Stimulated activated CD4-positive, alpha-beta T cell treated with anti-CD3 and anti-CD28 coated beads, Interleukin-1b, Interleukin-23, amount 100 ng/mL, for 24 hours (primary cell): ENCODE data around the gene IL1RN.

ENCODE experiments used
- DNase-seq, 4 experiments: peaks; one replicate each; pipeline ENCODE4 v3.0.0-alpha.2; 2020; ENCODE audit warnings: low read depth in 4 of 4, low spot score in 1 of 4

The IL1RN gene

DNA sequence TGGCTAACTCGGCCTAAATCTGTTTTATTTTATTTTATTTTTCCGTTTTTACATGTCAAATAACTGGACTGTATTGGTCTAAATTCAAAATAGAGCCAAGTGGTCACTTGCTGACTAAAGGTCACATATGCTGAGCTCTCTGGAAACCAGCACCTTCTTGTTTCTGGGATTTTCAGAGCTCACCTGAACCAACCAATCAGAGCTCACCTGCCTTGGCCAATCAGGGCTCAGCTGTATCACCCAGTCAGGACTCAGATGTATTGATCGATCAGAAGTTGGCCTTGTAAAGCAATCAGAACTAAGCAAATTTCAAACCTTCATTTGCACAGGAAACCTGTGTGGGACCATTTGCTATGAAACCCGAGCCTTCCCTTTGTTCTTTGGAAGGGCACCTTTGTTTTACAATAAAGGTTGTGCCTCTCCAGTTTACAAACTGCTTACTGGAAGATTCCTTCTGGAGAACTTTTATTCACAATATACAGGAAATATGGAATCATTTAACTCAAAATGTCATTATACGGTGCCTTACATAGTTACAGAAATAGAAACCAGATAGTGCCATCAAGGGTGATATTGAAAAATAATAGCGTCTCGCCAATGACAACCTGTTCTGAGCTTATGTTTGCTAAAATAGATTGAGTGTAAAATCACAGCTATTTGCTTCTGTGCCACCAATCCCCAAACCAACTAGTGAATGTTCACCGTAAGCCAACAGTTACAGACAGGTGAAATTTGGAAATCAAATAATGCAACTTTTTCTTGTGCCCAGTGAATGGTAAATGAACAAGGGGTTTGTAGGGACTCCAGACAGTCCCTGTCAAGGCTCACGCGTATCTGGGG, 29.1 kb downstream of the IL1RN start:
- no peak for DNase-seq

DNA sequence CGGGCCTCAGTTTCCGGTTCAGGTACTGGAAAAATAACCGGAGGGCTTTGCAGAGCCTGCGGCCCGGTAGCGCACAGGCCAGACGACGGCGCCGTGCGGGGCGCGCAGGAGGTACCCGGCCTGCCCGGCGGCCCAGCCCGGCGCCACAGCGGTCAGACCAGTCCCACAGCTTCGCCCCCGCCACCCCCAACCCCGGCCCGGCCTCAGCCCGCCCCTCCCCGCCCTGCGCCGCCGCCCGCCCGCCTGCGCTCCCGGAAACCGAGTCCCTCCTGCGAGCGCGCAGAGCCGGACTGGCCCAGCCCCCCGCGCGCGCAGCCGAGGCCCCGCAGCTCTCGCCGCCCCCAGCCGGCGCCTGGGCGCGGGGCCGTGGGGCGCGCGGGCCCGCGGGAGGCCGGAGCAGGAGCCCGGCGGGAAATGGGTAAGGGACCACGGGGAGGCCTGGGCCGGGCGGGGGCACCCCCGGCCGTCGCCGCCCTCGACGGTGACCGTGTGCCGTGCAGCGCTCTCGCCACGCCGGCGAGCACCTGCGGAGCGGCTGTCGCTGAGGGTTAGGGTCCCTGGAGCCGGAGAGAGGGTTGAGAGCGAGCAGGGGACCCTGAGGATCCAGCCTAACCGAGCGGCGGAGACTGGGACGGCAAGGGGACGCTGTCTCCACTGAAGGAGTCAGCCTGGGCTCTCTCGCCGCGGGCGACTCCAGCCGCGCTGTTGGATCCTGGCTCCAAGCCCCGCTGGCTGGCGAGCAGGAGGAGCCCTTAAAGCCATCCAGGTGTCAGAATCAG, 29.9 kb downstream of the IL1RN start:
- peak in 1 of 4 experiments; percentile 57 for DNase-seq

DNA sequence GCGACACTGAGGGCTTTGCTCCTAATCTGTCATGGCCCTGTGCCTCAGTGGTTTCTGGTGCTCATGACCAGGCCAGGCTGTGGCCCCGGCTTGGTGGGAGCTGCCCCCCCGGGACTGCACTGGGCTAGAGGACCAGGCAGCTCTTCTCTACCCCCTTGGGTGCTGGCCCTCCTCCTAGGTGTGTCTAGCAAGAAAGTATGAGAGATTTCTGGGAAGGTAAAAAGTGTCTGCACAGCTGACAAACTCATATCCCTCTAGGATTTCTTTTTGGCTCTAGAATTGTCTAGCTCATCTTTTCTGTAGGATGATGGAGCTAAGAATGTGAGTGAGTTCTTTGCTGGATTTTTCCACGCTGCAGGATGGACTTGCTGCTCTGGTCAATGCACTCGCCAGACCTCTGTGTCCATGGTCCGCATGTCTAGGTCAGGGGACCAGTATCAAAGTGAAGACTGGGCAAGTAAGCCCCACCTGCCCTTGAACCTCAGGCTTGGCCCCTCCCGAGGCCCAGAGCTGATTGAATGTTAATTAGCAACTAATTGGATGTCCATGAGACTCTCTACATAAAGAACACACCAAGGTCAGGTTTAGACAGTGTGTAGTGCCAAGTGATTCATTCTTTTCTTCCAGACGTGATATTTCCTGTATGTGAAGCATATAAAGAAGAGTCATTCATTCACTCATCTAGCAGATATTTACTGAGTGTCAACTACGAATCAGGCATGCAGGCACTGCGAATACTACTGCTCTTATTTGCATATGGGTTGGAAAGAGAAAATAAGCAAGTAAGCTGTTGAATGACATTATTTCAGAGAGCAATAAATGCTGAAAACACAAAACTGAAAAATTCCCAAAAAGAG, 30.7 kb downstream of the IL1RN start:
- no peak for DNase-seq

DNA sequence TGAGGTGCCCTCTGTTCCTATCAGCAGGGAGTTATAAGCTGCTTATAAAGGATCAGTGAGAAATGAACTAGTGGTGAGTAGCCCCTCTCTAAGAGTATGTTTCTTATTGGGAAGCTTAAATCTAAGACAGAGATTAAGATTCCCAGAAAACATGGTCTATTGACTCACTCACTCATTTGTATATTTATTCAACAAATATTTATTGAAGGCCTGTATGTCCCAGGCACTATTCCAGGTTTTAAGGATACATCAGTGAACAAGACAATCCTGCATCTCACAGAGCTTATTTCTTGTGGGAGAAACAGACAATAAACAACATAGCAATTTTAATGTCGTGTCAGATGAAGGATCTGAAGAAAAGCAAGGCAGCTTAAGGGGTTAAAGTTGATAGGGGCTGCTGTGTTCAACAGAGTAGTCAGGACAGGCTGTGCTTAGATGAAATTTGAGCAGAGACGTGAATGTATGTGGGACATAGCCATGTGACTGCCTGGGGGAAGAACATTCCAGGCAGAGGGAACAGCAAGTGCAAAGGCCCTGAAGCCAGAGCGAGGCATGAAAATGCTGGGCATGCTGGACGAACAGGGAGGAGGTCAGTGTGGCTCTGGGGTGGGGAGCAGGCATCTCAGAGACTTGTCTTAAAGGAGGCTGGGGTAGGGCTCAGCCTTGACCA, 31.6 kb downstream of the IL1RN start:
- no peak for DNase-seq

- no peak for DNase-seq
Measured at GRCh38 chr2:113160248-113160647, 32.9 kb downstream of the IL1RN start.

- no peak for DNase-seq
Measured at GRCh38 chr2:113160962-113161361, 33.6 kb downstream of the IL1RN start.

- no peak for DNase-seq
Measured at GRCh38 chr2:113162173-113162572, 34.8 kb downstream of the IL1RN start.

GRCh38 chr2:113162869-113163268, 35.5 kb downstream of the IL1RN start:
- no peak for DNase-seq

- no peak for DNase-seq
Measured at GRCh38 chr2:113164215-113164929, 37.0 kb downstream of the IL1RN start.

- DNase-seq = no peak
Measured at GRCh38 chr2:113164930-113165585, 37.7 kb downstream of the IL1RN start.

DNA sequence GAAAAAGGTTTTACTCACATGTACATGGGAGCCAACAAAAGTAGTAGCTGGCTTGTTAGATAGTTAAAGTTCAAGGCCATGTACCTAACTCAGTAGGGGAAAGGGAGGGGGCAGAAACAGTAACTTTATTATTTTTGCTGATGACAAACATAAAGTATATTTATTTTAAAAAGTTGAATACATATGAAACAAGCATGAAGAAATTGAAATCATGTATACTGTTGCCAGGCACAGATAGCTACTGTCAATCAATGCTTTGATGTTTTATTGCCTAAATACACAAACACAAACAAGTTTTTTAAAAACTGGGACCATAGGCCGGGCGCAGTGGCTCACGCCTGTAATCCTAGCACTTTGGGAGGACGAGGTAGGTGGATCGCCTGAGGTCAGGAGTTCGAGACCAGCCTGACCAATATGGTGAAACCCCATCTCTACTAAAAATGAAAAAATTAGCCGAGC, 38.8 kb downstream of the IL1RN start:
- DNase-seq = no peak

DNA sequence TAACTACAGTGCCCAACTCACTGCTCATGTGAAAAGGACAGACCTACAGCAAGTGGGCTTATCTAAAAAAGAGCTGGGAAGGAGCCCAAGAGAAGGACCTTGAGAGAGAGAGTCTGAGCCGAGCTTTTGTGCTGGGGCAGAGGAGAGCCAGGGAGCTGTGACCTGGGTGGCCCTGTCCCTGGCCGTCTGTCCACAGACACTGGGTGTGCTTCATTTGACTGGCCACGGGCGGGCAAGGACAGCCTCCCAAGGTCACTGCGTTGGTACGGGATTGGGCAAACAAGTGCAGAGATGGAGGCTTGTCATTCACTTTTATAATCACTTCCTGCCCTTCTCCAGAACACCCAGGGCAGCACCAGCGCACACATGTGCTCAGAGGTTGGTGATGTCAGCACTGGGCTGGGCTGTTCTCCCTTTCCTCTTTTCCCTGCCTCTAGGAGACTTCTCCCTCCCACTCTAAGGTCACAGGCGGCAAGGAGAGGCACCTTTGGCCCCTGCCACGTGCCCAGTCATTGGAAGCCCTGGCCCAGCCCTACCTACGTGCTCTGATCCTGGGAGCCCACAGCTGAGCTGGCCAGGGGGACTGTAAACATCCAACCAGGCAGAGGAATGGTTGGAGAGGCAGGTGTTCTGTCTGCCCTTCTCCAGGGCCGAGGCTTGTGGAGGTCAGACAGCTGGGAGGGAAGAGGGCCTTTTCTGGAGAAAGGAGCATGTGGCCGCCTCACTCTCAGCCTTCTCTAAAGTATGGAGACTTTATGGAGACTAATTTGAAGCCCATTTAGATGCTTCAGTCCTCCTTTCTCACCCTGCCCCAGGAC, 39.9 kb downstream of the IL1RN start:
- DNase-seq = no peak

- no peak for DNase-seq
Measured at GRCh38 chr2:113167962-113168340, 40.6 kb downstream of the IL1RN start.

GRCh38 chr2:113169002-113169530, 41.7 kb downstream of the IL1RN start:
- no peak for DNase-seq

DNA sequence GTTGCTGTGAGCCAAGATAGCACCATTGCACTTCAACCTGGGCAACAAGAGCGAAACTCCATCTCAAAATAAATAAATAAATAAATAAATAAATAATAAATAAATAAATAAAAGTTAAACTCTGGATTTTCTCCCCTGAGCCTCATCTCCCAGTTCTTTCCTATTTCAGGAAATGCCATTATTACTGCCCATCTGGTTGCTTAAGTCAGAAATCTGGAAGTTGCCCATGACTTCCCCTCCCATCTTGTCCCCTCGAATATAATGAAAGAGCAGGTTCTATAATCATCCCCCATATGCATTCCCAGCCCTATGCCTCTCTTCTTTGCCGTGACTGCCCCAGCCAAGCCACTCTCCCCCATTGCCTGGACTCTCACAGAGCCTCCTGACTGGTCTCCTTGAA, 42.2 kb downstream of the IL1RN start:
- no peak for DNase-seq

- DNase-seq = no peak
Measured at GRCh38 chr2:113171334-113172075, 44.1 kb downstream of the IL1RN start.

GRCh38 chr2:113172721-113173541, 45.5 kb downstream of the IL1RN start:
- DNase-seq = no peak
